NB4 (cell line): ENCODE results near the gene GNAI1.

Source experiments
- MYC ChIP-seq: IDR thresholded peaks from 2 replicates; pipeline ENCODE4 v1.6.1; 2011; ENCODE audit warnings: low read depth, low read length
- POLR2A ChIP-seq: IDR thresholded peaks from 2 replicates; pipeline ENCODE4 v1.6.1; 2011; ENCODE audit warnings: mild to moderate bottlenecking; ENCODE audit not compliant: insufficient read length; ENCODE audit errors: extremely low read depth
- TF ChIP-seq, protein P1 (sequence below): IDR thresholded peaks from one replicate; pipeline ENCODE4 v1.5.1; 2012; ENCODE audit warnings: low read depth, low read length
- TF ChIP-seq, protein P2 (sequence below): IDR thresholded peaks from 2 replicates; pipeline ENCODE4 v1.6.1; 2011; ENCODE audit warnings: low read depth, low read length

DNA sequence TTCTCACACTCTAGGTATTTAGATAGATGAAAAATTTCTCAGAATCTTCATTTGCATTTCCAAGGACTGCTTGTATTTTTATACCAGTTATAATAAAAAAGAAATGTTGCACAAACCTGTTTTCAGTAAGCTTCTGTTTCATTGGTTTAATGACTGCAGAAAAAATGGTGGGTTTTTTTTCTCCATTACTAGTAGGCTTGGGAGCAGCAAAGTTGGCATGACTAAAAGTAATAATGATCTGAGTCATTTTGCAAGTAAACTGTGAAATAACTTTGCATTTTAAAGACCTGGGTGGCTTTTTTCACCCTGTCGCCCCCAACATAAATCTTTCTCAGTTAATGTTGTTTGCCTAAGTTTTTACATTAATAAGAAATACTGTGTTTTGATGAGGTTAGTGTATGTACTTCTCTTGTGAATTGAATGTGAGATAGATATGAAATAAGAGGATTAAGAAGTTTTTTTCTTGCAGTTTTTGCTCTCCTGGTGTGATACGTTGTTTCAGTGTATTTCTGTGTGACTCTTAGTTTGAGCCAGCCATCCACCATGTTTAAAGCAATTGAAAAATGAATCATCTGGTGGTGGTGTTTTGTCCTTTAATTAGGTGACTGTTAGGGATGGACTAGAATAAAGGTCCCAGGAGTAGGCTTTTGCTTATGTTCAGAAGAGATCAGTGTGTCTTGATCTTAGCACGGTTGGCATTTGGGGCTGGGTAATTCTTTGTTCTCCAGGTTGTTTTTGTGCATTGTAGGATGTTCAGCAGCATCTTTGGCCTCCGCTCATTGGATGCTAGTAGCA, 1.8 kb downstream of the GNAI1 start:
- TF ChIP-seq POLR2A (no peak), MYC (no peak)
- TF ChIP-seq, protein P1, sequence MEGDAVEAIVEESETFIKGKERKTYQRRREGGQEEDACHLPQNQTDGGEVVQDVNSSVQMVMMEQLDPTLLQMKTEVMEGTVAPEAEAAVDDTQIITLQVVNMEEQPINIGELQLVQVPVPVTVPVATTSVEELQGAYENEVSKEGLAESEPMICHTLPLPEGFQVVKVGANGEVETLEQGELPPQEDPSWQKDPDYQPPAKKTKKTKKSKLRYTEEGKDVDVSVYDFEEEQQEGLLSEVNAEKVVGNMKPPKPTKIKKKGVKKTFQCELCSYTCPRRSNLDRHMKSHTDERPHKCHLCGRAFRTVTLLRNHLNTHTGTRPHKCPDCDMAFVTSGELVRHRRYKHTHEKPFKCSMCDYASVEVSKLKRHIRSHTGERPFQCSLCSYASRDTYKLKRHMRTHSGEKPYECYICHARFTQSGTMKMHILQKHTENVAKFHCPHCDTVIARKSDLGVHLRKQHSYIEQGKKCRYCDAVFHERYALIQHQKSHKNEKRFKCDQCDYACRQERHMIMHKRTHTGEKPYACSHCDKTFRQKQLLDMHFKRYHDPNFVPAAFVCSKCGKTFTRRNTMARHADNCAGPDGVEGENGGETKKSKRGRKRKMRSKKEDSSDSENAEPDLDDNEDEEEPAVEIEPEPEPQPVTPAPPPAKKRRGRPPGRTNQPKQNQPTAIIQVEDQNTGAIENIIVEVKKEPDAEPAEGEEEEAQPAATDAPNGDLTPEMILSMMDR, result no peak
- TF ChIP-seq, protein P2, sequence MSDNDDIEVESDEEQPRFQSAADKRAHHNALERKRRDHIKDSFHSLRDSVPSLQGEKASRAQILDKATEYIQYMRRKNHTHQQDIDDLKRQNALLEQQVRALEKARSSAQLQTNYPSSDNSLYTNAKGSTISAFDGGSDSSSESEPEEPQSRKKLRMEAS, result no peak
